Smooth muscle cell (in vitro differentiated cells): ENCODE measurements around the gene MMUT. TPM values are rescaled to one million over a fixed set of nuclear protein-coding genes. Genes with fewer than 3 reads are reported as not detected.
A peak's percentile ranks its signal among the peaks of the same experiment; 100 is the strongest.

Source experiments
- DNase-seq: peaks from one replicate; lab custom pipeline; 2025; ENCODE audit not compliant: unreplicated experiment; lab: John Stamatoyannopoulos, UW
- H2AFZ ChIP-seq: fragments of 200-600 bp; sonication (generic); 2 replicates; pipeline ENCODE4 v1.6.0; 2016; ENCODE audit warnings: antibody characterized with exemption, low read depth, mild to moderate bottlenecking
- H3F3A ChIP-seq: fragments of 200-600 bp; sonication (generic); 2 replicates; pipeline ENCODE4 v1.6.0; 2017; ENCODE audit warnings: antibody characterized with exemption, low read depth
- H3K27ac ChIP-seq: fragments of 200-600 bp; sonication (generic); 2 replicates; pipeline ENCODE4 v1.5.1; 2016; ENCODE audit warnings: low read depth, mild to moderate bottlenecking
- H3K27me3 ChIP-seq: fragments of 200-600 bp; sonication (generic); 2 replicates; pipeline ENCODE4 v1.6.1; 2016; ENCODE audit warnings: low read depth, mild to moderate bottlenecking
- H3K36me3 ChIP-seq: fragments of 200-600 bp; sonication (generic); 2 replicates; pipeline ENCODE4 v1.5.1; 2016; ENCODE audit warnings: low read depth
- H3K4me1 ChIP-seq: fragments of 200-600 bp; sonication (generic); 2 replicates; pipeline ENCODE4 v1.5.1; 2016; ENCODE audit warnings: low read depth
- H3K4me2 ChIP-seq: fragments of 200-600 bp; sonication (generic); 2 replicates; pipeline ENCODE4 v1.6.0; 2016; ENCODE audit warnings: mild to moderate bottlenecking
- H3K4me3 ChIP-seq: fragments of 200-600 bp; sonication (generic); 2 replicates; pipeline ENCODE4 v1.5.1; 2016; ENCODE audit warnings: mild to moderate bottlenecking
- H3K79me2 ChIP-seq: fragments of 200-600 bp; sonication (generic); 2 replicates; pipeline ENCODE4 v1.6.0; 2016; ENCODE audit warnings: low read depth, mild to moderate bottlenecking
- H3K9ac ChIP-seq: fragments of 200-600 bp; sonication (generic); 2 replicates; pipeline ENCODE4 v1.6.0; 2016; ENCODE audit warnings: low read depth
- H3K9me3 ChIP-seq: fragments of 200-600 bp; sonication (generic); replicated peaks from 2 replicates; pipeline ENCODE4 v1.5.1; 2016; ENCODE audit warnings: low read depth
- H4K20me1 ChIP-seq: fragments of 200-600 bp; sonication (generic); 2 replicates; pipeline ENCODE4 v1.6.0; 2016; ENCODE audit warnings: low read depth
- WGBS: methylation state at CpG from one replicate; pipeline ENCODE4 v1.1.7; 2016; ENCODE audit warnings: low lambda C conversion rate; 5-methylcytosine and 5-hydroxymethylcytosine counted together
- polyA plus RNA-seq: library from polyadenylated mRNA; unstranded; fragments of >200 nt; fragmentation: Nextera tagmentation; extraction: Ambion mirVana; gene quantifications from 2 replicates; pipeline ENCODE4 v1.2.1, GENCODE V29; 2016
- total RNA-seq: library from RNA; depleted of rRNA; stranded (reverse); fragments of >200 nt; gene quantifications from 2 replicates; pipeline ENCODE4 v1.2.3, GENCODE V29; 2014
- TF ChIP-seq, protein P1 (sequence below): fragments of 200-600 bp; sonication (generic); IDR thresholded peaks from 2 replicates; pipeline ENCODE4 v1.5.1; 2017; ENCODE audit warnings: borderline replicate concordance, mild to moderate bottlenecking, antibody characterized with exemption; ENCODE audit not compliant: insufficient read depth, poor library complexity, severe bottlenecking

Gene MMUT
- total RNA-seq (17.0 and 18.8 TPM in 2 replicates), polyA plus RNA-seq (18.5 and 21.0 TPM in 2 replicates)

DNA sequence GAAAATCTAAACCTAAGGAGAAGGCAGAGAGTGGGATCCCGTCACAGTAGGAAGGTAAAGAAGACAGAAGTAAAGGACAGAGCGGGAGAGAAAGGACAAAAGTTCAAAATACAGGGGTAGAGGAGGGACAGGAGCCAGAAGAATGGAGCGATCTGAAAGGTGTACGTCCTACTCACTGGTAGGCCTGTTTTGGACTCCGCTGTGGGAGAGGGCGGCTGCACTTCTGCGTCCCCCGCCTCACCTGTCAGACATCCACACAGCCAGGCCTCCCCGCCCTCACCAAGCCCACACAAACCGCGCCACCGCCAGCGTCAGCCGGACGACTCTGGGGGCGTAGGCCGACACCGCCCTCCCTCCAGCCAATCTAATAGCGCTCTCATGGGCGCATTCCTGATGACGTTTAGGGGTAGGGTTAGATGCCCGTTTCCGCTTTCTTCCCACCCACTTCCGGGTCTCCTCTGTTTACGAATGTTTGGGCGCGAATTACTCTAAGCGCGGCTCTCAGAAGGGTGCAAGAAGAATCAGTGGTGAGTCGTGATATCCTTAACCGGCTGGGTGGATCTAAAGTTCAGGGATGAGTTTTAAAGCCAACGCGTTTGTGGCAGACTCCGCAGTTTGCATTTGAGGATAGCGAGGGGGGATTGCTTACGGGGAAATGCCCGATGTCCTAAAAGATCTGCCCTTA is at the start of gene MMUT, which contains the start of gene CENPQ:
Gene MMUT (minus strand): TSS at position 327 of the 685 bp plus-strand sequence. CDS start 3,787 bp downstream, outside the sequence.
Gene CENPQ (plus strand): TSS at position 444 of the 685 bp plus-strand sequence. CDS start 6,807 bp downstream, outside the sequence.
- H3K79me2 ChIP-seq, result peaks cover 62% of the 10 kb centered on the region
- H2AFZ ChIP-seq, result peak within 1 kb of the TSS; percentile 97
- H3K4me3 ChIP-seq, result peak within 1 kb of the TSS; percentile 91
- no peaks in the 10 kb centered on the region for H3F3A ChIP-seq
- H3K9ac ChIP-seq, result peak within 1 kb of the TSS; percentile 95
- no peaks in the 10 kb centered on the region for H3K36me3 ChIP-seq
- H3K4me2 ChIP-seq, result peak within 1 kb of the TSS; percentile 96
- no peaks in the 10 kb centered on the region for H4K20me1 ChIP-seq
- TF ChIP-seq, protein P1, sequence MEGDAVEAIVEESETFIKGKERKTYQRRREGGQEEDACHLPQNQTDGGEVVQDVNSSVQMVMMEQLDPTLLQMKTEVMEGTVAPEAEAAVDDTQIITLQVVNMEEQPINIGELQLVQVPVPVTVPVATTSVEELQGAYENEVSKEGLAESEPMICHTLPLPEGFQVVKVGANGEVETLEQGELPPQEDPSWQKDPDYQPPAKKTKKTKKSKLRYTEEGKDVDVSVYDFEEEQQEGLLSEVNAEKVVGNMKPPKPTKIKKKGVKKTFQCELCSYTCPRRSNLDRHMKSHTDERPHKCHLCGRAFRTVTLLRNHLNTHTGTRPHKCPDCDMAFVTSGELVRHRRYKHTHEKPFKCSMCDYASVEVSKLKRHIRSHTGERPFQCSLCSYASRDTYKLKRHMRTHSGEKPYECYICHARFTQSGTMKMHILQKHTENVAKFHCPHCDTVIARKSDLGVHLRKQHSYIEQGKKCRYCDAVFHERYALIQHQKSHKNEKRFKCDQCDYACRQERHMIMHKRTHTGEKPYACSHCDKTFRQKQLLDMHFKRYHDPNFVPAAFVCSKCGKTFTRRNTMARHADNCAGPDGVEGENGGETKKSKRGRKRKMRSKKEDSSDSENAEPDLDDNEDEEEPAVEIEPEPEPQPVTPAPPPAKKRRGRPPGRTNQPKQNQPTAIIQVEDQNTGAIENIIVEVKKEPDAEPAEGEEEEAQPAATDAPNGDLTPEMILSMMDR, result no peak
- DNase-seq, result peak; percentile 59
- peak within 1 kb of the TSS; percentile 73 for H3K27ac ChIP-seq
- under 1% methylated on average over 34 of the region's 37 CpGs for WGBS
- peaks cover 15% of the 10 kb centered on the region for H3K4me1 ChIP-seq
- no peaks in the 10 kb centered on the region for H3K27me3 ChIP-seq
- no peaks in the 10 kb centered on the region for H3K9me3 ChIP-seq

DNA sequence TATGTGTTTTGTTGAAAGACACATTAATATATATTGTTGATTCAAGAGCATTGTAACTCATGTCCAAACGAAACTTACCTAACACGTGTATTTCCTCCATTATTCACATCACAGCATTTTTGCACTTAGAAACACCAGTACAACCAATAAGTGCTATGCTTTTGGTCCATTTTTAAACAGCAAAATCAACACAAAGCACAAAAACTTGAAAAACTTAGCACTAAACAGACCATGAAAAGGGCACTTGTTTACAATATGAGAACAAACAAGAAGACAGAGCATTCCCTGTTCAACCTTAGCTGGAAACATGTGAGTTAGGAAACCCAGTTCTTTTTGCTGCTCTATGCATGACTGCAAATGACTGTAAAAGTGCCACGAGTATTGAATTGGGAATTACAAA is 46.3 kb upstream of the MMUT start:
- no peak overlapping the region for H2AFZ ChIP-seq
- WGBS, result 84% methylated on average over 3 of the region's 3 CpGs

DNA sequence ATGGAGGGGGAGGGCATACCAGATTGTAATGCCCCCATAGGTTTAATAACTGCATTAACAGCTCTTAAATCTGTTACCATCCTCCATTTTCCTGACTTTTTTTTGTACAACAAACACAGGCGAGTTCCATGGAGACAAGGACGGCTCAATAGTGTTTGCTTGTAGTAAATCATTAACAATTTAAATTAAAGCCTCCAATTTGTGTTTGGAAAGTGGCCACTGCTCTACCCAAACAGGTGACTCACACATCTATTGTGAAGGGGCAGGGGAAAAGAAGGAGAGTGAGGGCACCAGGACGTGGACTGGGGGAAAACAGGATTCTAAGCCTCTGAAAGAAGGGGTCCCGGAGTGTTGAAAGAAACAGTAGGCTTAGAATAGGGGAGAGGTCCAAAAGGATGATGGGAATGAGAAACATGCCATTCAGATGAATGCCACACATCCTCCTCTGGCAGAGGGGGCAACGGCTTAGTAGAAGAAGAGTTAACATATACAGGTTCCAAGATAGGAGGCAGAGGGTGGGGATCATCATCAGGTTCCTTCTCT is 43.6 kb upstream of the MMUT start:
- no peaks in the 10 kb centered on the region for H3K36me3 ChIP-seq
- no peak overlapping the region for H3K4me3 ChIP-seq
- H3K4me1 ChIP-seq, result no peaks in the 10 kb centered on the region
- H2AFZ ChIP-seq, result no peak overlapping the region
- TF ChIP-seq, protein P1, result no peak
- H4K20me1 ChIP-seq, result no peaks in the 10 kb centered on the region
- H3K9me3 ChIP-seq, result no peaks in the 10 kb centered on the region
- H3K27ac ChIP-seq, result no peak overlapping the region
- H3K27me3 ChIP-seq, result no peaks in the 10 kb centered on the region
- DNase-seq, result no peak
- H3F3A ChIP-seq, result no peaks in the 10 kb centered on the region
- no peak overlapping the region for H3K4me2 ChIP-seq
- 86% methylated on average over 5 of the region's 5 CpGs for WGBS
- H3K9ac ChIP-seq, result no peak overlapping the region
- no peaks in the 10 kb centered on the region for H3K79me2 ChIP-seq

More for the DNA sequence above, 46.3 kb upstream of the MMUT start:
- no peaks in the 10 kb centered on the region for H3F3A ChIP-seq
- no peaks in the 10 kb centered on the region for H3K36me3 ChIP-seq
- no peak overlapping the region for H3K9ac ChIP-seq
- no peaks in the 10 kb centered on the region for H3K79me2 ChIP-seq
- H3K9me3 ChIP-seq, result no peaks in the 10 kb centered on the region
- no peak overlapping the region for H3K27ac ChIP-seq
- no peak overlapping the region for H3K4me3 ChIP-seq
- no peaks in the 10 kb centered on the region for H4K20me1 ChIP-seq
- H3K4me2 ChIP-seq, result no peak overlapping the region
- H3K27me3 ChIP-seq, result no peaks in the 10 kb centered on the region
- TF ChIP-seq, protein P1, result no peak
- no peaks in the 10 kb centered on the region for H3K4me1 ChIP-seq
- DNase-seq, result no peak
